ENCODE data around the gene OR11A1. TPM values are rescaled to one million over a fixed set of nuclear protein-coding genes. Genes with fewer than 3 reads are reported as not detected.

OR11A1 gene
- total RNA-seq, 1 donor, result not detected

GRCh38 chr6:29466241-29466640, 9.4 kb upstream of the OR11A1 start:
- no peak for DNase-seq (ENCODE audit: low read depth)
- no peak for TF ChIP-seq CTCF (IDR thresholded peaks at IDR 0.05; ENCODE audit: insufficient read depth, low read depth, low read length)
- H3K4me3 ChIP-seq (ENCODE audit: low read depth, low read length), result no peak overlapping the region

GRCh38 chr6:29465801-29466200, 8.9 kb upstream of the OR11A1 start:
- no peak for DNase-seq (ENCODE audit: low read depth)
- TF ChIP-seq CTCF (IDR thresholded peaks at IDR 0.05; ENCODE audit: insufficient read depth, low read depth, low read length), result no peak
- H3K4me3 ChIP-seq (ENCODE audit: low read depth, low read length), result no peak overlapping the region

- H3K4me3 ChIP-seq (ENCODE audit: low read depth, low read length), result no peak overlapping the region
- TF ChIP-seq CTCF (IDR thresholded peaks at IDR 0.05; ENCODE audit: insufficient read depth, low read depth, low read length), result no peak
- no peak for DNase-seq (ENCODE audit: low read depth)
Measured at GRCh38 chr6:29465279-29465678, 8.4 kb upstream of the OR11A1 start.

GRCh38 chr6:29462022-29462421, 5.2 kb upstream of the OR11A1 start:
- no peak for TF ChIP-seq CTCF (IDR thresholded peaks at IDR 0.05; ENCODE audit: insufficient read depth, low read depth, low read length)
- H3K4me3 ChIP-seq (ENCODE audit: low read depth, low read length), result no peak overlapping the region
- no peak for DNase-seq (ENCODE audit: low read depth)

- no peak for DNase-seq (ENCODE audit: low read depth)
- no peak for TF ChIP-seq CTCF (IDR thresholded peaks at IDR 0.05; ENCODE audit: insufficient read depth, low read depth, low read length)
- no peak overlapping the region for H3K4me3 ChIP-seq (ENCODE audit: low read depth, low read length)
Measured at GRCh38 chr6:29461021-29461814, 4.3 kb upstream of the OR11A1 start.

GRCh38 chr6:29451471-29452193, 5.2 kb downstream of the OR11A1 start:
- DNase-seq (ENCODE audit: low read depth), result no peak
- no peak for TF ChIP-seq CTCF (IDR thresholded peaks at IDR 0.05; ENCODE audit: insufficient read depth, low read depth, low read length)
- no peak overlapping the region for H3K4me3 ChIP-seq (ENCODE audit: low read depth, low read length)

All from fibroblast of villous mesenchyme (primary cell).